ENCODE measurements around the gene KDM7A. TPM values are rescaled to one million over a fixed set of nuclear protein-coding genes. Genes with fewer than 3 reads are reported as not detected.
A peak's percentile ranks its signal among the peaks of the same experiment; 100 is the strongest.

Gene KDM7A
- total and polyA plus RNA-seq, 2 of the 4 experiments (the other 2 are of a cell fraction): 1.5 to 2.3 TPM

DNA sequence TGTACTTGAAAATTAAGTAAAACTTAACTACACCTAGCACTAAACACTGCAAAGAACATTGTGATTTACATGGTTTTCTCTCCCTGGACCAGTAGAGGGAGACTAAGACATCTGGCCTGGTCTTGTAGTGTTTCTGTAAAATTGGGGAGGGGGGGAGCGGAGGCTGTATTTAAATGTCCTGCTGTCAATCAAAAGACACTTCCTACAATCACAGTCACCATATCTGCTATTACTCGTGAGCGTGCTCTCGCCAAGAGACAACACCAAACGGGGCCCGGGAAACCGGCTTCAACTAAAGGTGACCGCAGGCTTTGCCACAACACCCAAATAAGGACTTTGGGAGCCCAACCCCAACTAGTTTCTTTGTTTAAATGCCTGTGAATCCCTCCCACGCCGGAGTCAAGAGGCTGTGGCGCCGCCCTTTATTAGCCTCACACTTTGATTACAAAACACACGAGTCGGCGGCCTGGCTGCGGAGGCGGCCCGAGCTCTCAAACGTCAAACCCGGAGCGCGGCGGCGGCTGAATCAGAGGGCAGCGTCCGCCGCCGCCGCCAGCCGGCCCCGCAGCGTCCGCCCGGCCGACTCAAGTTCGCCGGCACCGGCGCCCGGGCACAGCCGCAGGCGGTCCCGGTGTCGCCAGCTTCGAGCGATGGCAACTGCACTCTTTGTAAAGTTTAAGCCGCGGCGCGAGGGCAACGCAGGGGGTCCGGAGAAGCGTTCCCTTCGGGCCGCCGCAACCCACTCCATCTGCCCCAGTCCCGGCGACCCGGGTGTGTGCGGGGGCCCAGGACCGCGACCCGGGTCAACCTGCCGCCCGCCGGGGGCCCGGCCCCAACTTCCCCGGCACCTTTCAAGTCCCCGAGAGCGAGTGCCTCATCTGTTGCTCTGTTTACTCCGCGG, 1.3 kb downstream of the KDM7A start:
- POLR2A ChIA-PET (ENCODE audit: unreplicated experiment): no interaction called here
- WGBS, 2 experiments (ENCODE audit: extremely low coverage in 2 of 2, insufficient read length in 1 of 2): 0% methylated on average over 51 of the region's 72 CpGs; no CpG with 5 or more reads in 1 of the 2 experiments

More for the DNA sequence above, 1.3 kb downstream of the KDM7A start:
- Histone ChIP-seq H3K4ac (ENCODE audit: low read depth, low read length) (peak overlapping the region; percentile 5; the same call in 1 of the 2 replicates), H4K8ac (ENCODE audit: low read depth in 2 of 2, low read length in 2 of 2) (peak overlapping the region in 1 of 2 experiments; percentile 44; a peak in 1 of 4 replicates), H4K91ac (ENCODE audit: insufficient read depth, low read depth, low read length) (no peak overlapping the region), H3K9me1 (ENCODE audit: insufficient read depth, low read length) (0 out of 2 replicates have a peak, but pooled peaks cover 2% of the 10 kb centered on the region), H3K14ac (replicated peaks; ENCODE audit: low read depth, low read length) (no peak overlapping the region; the same call in 1 of the 2 replicates), H2BK15ac (ENCODE audit: low read depth, low read length) (no peak overlapping the region), H4K5ac (ENCODE audit: low read depth, low read length) (no peak overlapping the region; the same call in 1 of the 2 replicates), H3K27me3 (ENCODE audit: control insufficient read depth, insufficient read depth, low read length) (no peaks in the 10 kb centered on the region), H2BK5ac (ENCODE audit: low read depth, low read length, poor library complexity, severe bottlenecking) (peak overlapping the region; percentile 62), H3K4me3 (ENCODE audit: insufficient read depth, low read depth, low read length) (peak overlapping the region; percentile 55), H3K23ac (ENCODE audit: low read depth, low read length) (no peak overlapping the region; the same call in 1 of the 2 replicates), H2AK5ac (ENCODE audit: low read depth, low read length) (no peak overlapping the region), H4K20me1 (ENCODE audit: insufficient read depth, low read length) (peaks cover 5% of the 10 kb centered on the region; the same call in 1 of the 2 replicates), H3K9me3 (ENCODE audit: control insufficient read depth, insufficient read depth, low read length) (0 out of 2 replicates have a peak, but pooled peaks cover 2% of the 10 kb centered on the region), H3K18ac (ENCODE audit: low read depth, low read length) (0 out of 2 replicates have a peak overlapping the region, but pooled peaks have one; percentile 15), H3K56ac (ENCODE audit: extremely low read depth, insufficient read depth, low read length) (peak overlapping the region; percentile 29; the same call in 1 of the 2 replicates), H3K9ac (ENCODE audit: low read depth, low read length) (peak overlapping the region; percentile 64), H2AK9ac (replicated peaks; ENCODE audit: low read depth, low read length, poor library complexity) (peak overlapping the region; percentile 9), H2BK20ac (ENCODE audit: low read depth, low read length) (no peak overlapping the region), H2BK120ac (ENCODE audit: low read depth, low read length) (0 out of 2 replicates have a peak overlapping the region, but pooled peaks have one; percentile 36), H3K4me1 (ENCODE audit: control insufficient read depth, insufficient read depth, low read length) (no peaks in the 10 kb centered on the region), H3K36me3 (ENCODE audit: control insufficient read depth, insufficient read depth, low read length) (no peaks in the 10 kb centered on the region), H2AFZ (replicated peaks; ENCODE audit: low read length, poor library complexity) (peak overlapping the region; percentile 95), H3K4me2 (ENCODE audit: low read depth, low read length) (peak overlapping the region; percentile 91), H3K27ac (ENCODE audit: insufficient read depth, low read length) (peak overlapping the region; percentile 83), H3K79me1 (ENCODE audit: low read depth in 1 of 2, low read length in 2 of 2) (peaks cover 10 to 23% of the 10 kb centered on the region in 2 experiments; a peak in 3 of 4 replicates)
- DNase-seq: peak; percentile 92
- peak; percentile 54 for ATAC-seq (ENCODE audit: low read depth)
- TF ChIP-seq RFX5 (IDR thresholded peaks at IDR 0.05; ENCODE audit: low read depth, low read length) (no peak), MAZ (IDR thresholded peaks at IDR 0.05; ENCODE audit: borderline replicate concordance, low read depth, low read length) (peak; percentile 77), POLR2A (IDR thresholded peaks at IDR 0.05; ENCODE audit: low read depth, low read length) (peak; percentile 98), MXI1 (IDR thresholded peaks at IDR 0.05; ENCODE audit: borderline replicate concordance, low read depth, low read length) (peak; percentile 74), SMC3 (IDR thresholded peaks at IDR 0.05; ENCODE audit: low read depth, low read length) (peak; percentile 62), RAD21 (IDR thresholded peaks at IDR 0.05; ENCODE audit: low read length) (peak; percentile 72), BHLHE40 (IDR thresholded peaks at IDR 0.05; ENCODE audit: low read depth, low read length) (peak; percentile 90), CEBPB (IDR thresholded peaks at IDR 0.05; ENCODE audit: low read depth, low read length) (peak; percentile 72)
- TF ChIP-seq, protein P1, sequence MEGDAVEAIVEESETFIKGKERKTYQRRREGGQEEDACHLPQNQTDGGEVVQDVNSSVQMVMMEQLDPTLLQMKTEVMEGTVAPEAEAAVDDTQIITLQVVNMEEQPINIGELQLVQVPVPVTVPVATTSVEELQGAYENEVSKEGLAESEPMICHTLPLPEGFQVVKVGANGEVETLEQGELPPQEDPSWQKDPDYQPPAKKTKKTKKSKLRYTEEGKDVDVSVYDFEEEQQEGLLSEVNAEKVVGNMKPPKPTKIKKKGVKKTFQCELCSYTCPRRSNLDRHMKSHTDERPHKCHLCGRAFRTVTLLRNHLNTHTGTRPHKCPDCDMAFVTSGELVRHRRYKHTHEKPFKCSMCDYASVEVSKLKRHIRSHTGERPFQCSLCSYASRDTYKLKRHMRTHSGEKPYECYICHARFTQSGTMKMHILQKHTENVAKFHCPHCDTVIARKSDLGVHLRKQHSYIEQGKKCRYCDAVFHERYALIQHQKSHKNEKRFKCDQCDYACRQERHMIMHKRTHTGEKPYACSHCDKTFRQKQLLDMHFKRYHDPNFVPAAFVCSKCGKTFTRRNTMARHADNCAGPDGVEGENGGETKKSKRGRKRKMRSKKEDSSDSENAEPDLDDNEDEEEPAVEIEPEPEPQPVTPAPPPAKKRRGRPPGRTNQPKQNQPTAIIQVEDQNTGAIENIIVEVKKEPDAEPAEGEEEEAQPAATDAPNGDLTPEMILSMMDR (conservative IDR thresholded peaks at IDR 0.05; ENCODE audit: low read depth, low read length): peak; percentile 87
- TF ChIP-seq, protein P2, sequence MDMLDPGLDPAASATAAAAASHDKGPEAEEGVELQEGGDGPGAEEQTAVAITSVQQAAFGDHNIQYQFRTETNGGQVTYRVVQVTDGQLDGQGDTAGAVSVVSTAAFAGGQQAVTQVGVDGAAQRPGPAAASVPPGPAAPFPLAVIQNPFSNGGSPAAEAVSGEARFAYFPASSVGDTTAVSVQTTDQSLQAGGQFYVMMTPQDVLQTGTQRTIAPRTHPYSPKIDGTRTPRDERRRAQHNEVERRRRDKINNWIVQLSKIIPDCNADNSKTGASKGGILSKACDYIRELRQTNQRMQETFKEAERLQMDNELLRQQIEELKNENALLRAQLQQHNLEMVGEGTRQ (IDR thresholded peaks at IDR 0.05; ENCODE audit: low read depth, low read length): no peak; the same call in 1 of the 2 replicates
- TF ChIP-seq, protein P3, sequence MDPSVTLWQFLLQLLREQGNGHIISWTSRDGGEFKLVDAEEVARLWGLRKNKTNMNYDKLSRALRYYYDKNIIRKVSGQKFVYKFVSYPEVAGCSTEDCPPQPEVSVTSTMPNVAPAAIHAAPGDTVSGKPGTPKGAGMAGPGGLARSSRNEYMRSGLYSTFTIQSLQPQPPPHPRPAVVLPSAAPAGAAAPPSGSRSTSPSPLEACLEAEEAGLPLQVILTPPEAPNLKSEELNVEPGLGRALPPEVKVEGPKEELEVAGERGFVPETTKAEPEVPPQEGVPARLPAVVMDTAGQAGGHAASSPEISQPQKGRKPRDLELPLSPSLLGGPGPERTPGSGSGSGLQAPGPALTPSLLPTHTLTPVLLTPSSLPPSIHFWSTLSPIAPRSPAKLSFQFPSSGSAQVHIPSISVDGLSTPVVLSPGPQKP (IDR thresholded peaks at IDR 0.05; ENCODE audit: borderline replicate concordance, low read depth, low read length): no peak
- CTCF ChIA-PET: interaction anchor here (1.0 kb wide), 1 partner anchor 17 kb away, joined by 3 read pairs; no protein-coding TSS in a partner anchor
- in situ Hi-C loops (cut with MboI; ENCODE audit: low sequenced_read_pairs): loop anchor here (10.0 kb wide), 1 partner anchor 149 kb away; no protein-coding TSS in a partner anchor
- no TSS peak for BruUV-seq (replicated peaks)
- intact Hi-C loops (cut with micrococcal nuclease): loop anchor here (1.0 to 5.0 kb wide), 5 partner anchors 77 to 167 kb away; no protein-coding TSS in a partner anchor
- dilution Hi-C loops (cut with HindIII; ENCODE audit: low sequenced_read_pairs, unreplicated experiment): no loop called here
